22Rv1 (cell line): Measurements from ENCODE around the gene ISCU.
"Not testable (repeated sequence)": the region's sequence is repeated elsewhere in the genome, so short reads cannot be mapped to it uniquely, and the experiment has no call there.

Source experiments
- H3K27ac ChIP-seq: fragments of 450-650 bp; 2 replicates; pipeline ENCODE4 v1.5.1; 2017
- CTCF ChIP-seq: fragments of 450-650 bp; IDR thresholded peaks from 2 replicates; pipeline ENCODE4 v1.5.1; 2017; ENCODE audit warnings: mild to moderate bottlenecking
- ZFX ChIP-seq: fragments of 450-650 bp; IDR thresholded peaks from 2 replicates; pipeline ENCODE4 v1.6.1; 2017; ENCODE audit warnings: antibody characterized with exemption, borderline replicate concordance

Gene ISCU

DNA sequence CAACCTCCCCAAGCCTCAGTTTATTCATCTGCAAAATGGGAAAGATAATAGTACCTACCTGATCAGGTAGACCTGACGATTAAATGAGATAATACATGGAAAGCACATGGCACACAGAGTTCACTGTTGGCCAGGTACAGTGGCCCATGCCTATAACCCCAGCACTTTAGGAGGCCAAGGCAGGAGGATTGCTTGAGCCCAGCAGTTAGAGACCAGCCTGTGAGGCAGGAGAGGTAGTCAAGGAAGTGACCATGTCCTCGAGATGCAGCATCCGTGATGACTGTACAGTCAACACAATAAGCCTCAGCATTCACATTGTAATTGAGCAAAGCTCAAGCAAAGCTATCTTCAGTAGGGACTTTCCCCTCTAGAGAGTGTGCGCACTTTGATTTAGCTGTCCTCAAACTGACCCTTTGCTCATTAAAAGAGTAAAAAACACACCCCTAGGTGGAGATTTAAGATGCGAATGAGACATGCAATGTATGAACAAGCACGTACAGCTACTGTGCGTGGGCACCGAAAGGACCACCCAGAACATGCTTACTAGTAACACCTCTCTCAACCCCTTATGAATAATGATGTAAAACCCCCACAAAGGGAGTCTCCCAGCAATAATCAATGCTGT, 9.9 kb downstream of the ISCU start:
- no peak overlapping the region for H3K27ac ChIP-seq
- TF ChIP-seq ZFX (no peak), CTCF (no peak)

- H3K27ac ChIP-seq = no peak overlapping the region
- TF ChIP-seq CTCF (no peak), ZFX (no peak)
Measured at GRCh38 chr12:108573317-108573716, 10.9 kb downstream of the ISCU start.

- H3K27ac ChIP-seq = not testable (repeated sequence)
Measured at GRCh38 chr12:108574276-108574675, 11.9 kb downstream of the ISCU start.

DNA sequence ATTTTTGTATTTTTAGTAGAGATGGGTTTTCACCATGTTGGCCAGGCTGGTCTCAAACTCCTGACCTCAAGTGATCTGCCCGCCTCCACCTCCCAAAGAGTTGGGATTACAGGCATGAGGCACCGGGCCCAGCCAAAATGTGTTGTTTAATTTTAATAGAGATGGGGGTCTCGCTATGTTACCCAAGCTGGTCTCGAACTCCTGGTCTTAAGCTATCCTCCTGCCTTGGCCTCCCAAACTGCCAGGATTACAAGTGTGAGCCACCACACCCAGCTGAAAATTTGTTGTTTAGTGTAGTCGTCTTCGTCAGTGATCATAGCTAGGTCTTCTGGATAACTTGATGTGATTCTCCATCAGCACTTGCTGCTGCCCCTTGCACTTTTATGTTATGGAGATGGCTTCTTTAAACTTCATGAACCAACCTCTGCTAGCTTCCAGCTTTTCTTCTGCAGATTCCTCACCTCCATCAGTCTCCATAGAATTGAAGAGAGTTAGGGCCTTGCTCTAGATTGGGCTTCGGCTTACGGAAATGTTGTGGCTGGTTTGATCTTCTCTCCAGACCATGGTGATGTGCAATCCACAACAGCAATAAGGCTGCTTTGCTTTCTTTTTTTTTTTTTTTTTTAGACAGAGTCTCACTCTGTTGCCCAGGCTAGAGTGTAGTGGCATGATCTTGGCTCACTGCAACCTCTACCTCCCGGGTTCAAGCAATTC, 13.0 kb downstream of the ISCU start:
- TF ChIP-seq CTCF (no peak), ZFX (no peak)
- H3K27ac ChIP-seq = no peak overlapping the region

- no peak overlapping the region for H3K27ac ChIP-seq
- TF ChIP-seq CTCF (no peak), ZFX (no peak)
Measured at GRCh38 chr12:108576660-108577234, 14.4 kb downstream of the ISCU start.

- H3K27ac ChIP-seq = no peak overlapping the region
- no peak for TF ChIP-seq CTCF
- TF ChIP-seq ZFX = no peak
Measured at GRCh38 chr12:108577458-108577857, 15.1 kb downstream of the ISCU start.

DNA sequence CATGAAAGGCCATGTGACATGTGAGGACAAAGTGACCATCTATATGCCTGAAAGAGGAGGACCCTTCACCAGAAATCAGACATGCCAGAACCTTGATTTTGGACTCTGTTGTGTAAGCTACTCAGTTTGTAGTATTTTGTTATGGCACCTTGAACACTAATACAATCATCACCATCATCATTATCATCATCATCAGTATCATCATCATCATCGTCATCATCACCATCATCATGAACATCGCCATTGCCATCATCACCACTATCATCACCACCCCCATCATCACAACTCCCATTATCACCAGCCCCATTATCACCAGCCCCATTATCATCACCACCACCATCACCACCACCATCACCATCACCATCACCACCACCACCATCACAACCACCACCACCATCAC, 15.9 kb downstream of the ISCU start:
- H3K27ac ChIP-seq = no peak overlapping the region
- TF ChIP-seq ZFX (no peak), CTCF (no peak)
